Measurements from ENCODE around the gene CHGA. TPM values are rescaled to one million over a fixed set of nuclear protein-coding genes. Genes with fewer than 3 reads are reported as not detected.

Gene CHGA
- total and polyA plus RNA-seq, 2 of the 13 experiments (the other 11 are each of a cell fraction or from before 2014, with no cell fraction given), result not detected

GRCh38 chr14:92931681-92932447, 8.9 kb downstream of the CHGA start:
- Histone ChIP-seq H4K20me1 (ENCODE audit: insufficient read depth, low read length) (0 out of 2 replicates have a peak, but pooled peaks cover 4% of the 10 kb centered on the region), H3K4me3 (replicated peaks in 1 of 3; ENCODE audit: insufficient read depth in 1 of 3, low read depth in 2 of 3, low read length in 3 of 3) (no peak overlapping the region), H2AFZ (ENCODE audit: low read length) (no peak overlapping the region), H3K36me3 (replicated peaks in 1 of 2; ENCODE audit: control insufficient read depth in 1 of 2, insufficient read depth in 2 of 2, low read length in 2 of 2) (0 out of 5 replicates have a peak, but pooled peaks cover 0 to 3% of the 10 kb centered on the region in 2 experiments), H3K9ac (ENCODE audit: insufficient read depth, low read depth, low read length) (no peak overlapping the region), H3K27me3 (ENCODE audit: control insufficient read depth in 1 of 2, insufficient read depth in 2 of 2, low read length in 2 of 2) (no peaks in the 10 kb centered on the region; a peak in 1 of 5 replicates), H3K79me2 (ENCODE audit: insufficient read depth, low read length) (no peaks in the 10 kb centered on the region), H3K27ac (ENCODE audit: extremely low read length, insufficient read depth, low read length) (no peak overlapping the region), H3K9me3 (ENCODE audit: low read length) (no peaks in the 10 kb centered on the region), H3K4me2 (ENCODE audit: low read depth, low read length) (no peak overlapping the region), H3K4me1 (ENCODE audit: insufficient read depth, low read length) (no peaks in the 10 kb centered on the region)
- in situ Hi-C loops (cut with HindIII; ENCODE audit: extremely low pct_ligation_motif_present, low pct_unique_long_range_greater_than_20kb), result no loop called here
- WGBS (ENCODE audit: low lambda C conversion rate), result 68% methylated on average over 15 of the region's 18 CpGs
- intact Hi-C loops (cut with micrococcal nuclease; ENCODE audit: unreplicated experiment), result no loop called here
- ATAC-seq, result no peak
- ChIA-PET CTCF (ENCODE audit: low intra/inter-chr PET ratio, low total read pairs) (no interaction called here), POLR2A (no interaction called here)
- DNase-seq (ENCODE audit: low spot score), result no peak
- BruUV-seq (replicated peaks), result no TSS peak
- TF ChIP-seq PATZ1 (CRISPR knock-in tag; IDR thresholded peaks at IDR 0.05) (no peak), ZNF768 (CRISPR knock-in tag; IDR thresholded peaks at IDR 0.05) (peak; percentile 85; the same call in 1 of the 2 replicates)
- FAIRE-seq, result no peak

- BruUV-seq (replicated peaks), result no TSS peak
- H4K20me1 ChIP-seq (ENCODE audit: insufficient read depth, low read length), result 0 out of 2 replicates have a peak, but pooled peaks cover 4% of the 10 kb centered on the region
- H3K36me3 ChIP-seq (replicated peaks in 1 of 2; ENCODE audit: control insufficient read depth in 1 of 2, insufficient read depth in 2 of 2, low read length in 2 of 2), result 0 out of 5 replicates have a peak, but pooled peaks cover 0 to 3% of the 10 kb centered on the region in 2 experiments
- H3K9me3 ChIP-seq (ENCODE audit: low read length), result no peaks in the 10 kb centered on the region
- intact Hi-C loops (cut with micrococcal nuclease; ENCODE audit: unreplicated experiment) (no loop called here), in situ Hi-C loops (cut with HindIII; ENCODE audit: extremely low pct_ligation_motif_present, low pct_unique_long_range_greater_than_20kb) (no loop called here)
- no peaks in the 10 kb centered on the region; a peak in 1 of 5 replicates for H3K27me3 ChIP-seq (ENCODE audit: control insufficient read depth in 1 of 2, insufficient read depth in 2 of 2, low read length in 2 of 2)
- H3K4me2 ChIP-seq (ENCODE audit: low read depth, low read length), result no peak overlapping the region
- no peaks in the 10 kb centered on the region for H3K4me1 ChIP-seq (ENCODE audit: insufficient read depth, low read length)
- 54% methylated on average over 27 of the region's 35 CpGs for WGBS (ENCODE audit: low lambda C conversion rate)
- H3K79me2 ChIP-seq (ENCODE audit: insufficient read depth, low read length), result no peaks in the 10 kb centered on the region
- no peak overlapping the region for H2AFZ ChIP-seq (ENCODE audit: low read length)
- ATAC-seq, result no peak
- POLR2A ChIA-PET, result no interaction called here
- H3K27ac ChIP-seq (ENCODE audit: extremely low read length, insufficient read depth, low read length), result no peak overlapping the region
- no peak for FAIRE-seq
- CTCF ChIA-PET (ENCODE audit: low intra/inter-chr PET ratio, low total read pairs), result no interaction called here
- no peak overlapping the region for H3K9ac ChIP-seq (ENCODE audit: insufficient read depth, low read depth, low read length)
- DNase-seq (ENCODE audit: low spot score), result no peak
- TF ChIP-seq ZNF275 (CRISPR knock-in tag; IDR thresholded peaks at IDR 0.05; ENCODE audit: borderline replicate concordance), result no peak
- TF ChIP-seq KMT2B (CRISPR knock-in tag; IDR thresholded peaks at IDR 0.05), result no peak
- TF ChIP-seq ZSCAN25 (CRISPR knock-in tag; IDR thresholded peaks at IDR 0.05), result no peak
- H3K4me3 ChIP-seq (replicated peaks in 1 of 3; ENCODE audit: insufficient read depth in 1 of 3, low read depth in 2 of 3, low read length in 3 of 3), result no peak overlapping the region
Measured at GRCh38 chr14:92932448-92933395, 9.8 kb downstream of the CHGA start.
